IgD-negative memory B cell (primary cell): ENCODE results near the gene LSM14A. TPM values are rescaled to one million over a fixed set of nuclear protein-coding genes. Genes with fewer than 3 reads are reported as not detected.

Source experiments
- H3K27ac Mint-ChIP-seq, 3 donors: one replicate each; pipeline ENCODE4 v1.8.0; 2020 to 2022; ENCODE audit warnings: mild to moderate bottlenecking in 3 of 3, mixed read lengths in 3 of 3, moderate library complexity in 1 of 3
- H3K27me3 Mint-ChIP-seq: one replicate; pipeline ENCODE4 v1.8.0; 2021; ENCODE audit warnings: mixed read lengths
- H3K36me3 Mint-ChIP-seq: one replicate; pipeline ENCODE4 v1.8.0; 2020; ENCODE audit warnings: mild to moderate bottlenecking, mixed read lengths
- H3K4me1 Mint-ChIP-seq, 3 donors: one replicate each; pipeline ENCODE4 v1.8.0; 2020 to 2022; ENCODE audit warnings: mixed read lengths in 3 of 3, mild to moderate bottlenecking in 1 of 3
- H3K4me3 Mint-ChIP-seq, 4 donors: one replicate each; pipeline ENCODE4 v1.8.0; 2020 to 2022; ENCODE audit warnings: mild to moderate bottlenecking in 4 of 4, mixed read lengths in 4 of 4, moderate library complexity in 3 of 4
- H3K9me3 Mint-ChIP-seq, 3 donors: one replicate each; pipeline ENCODE4 v1.8.0; 2020 to 2021; ENCODE audit warnings: mixed read lengths in 3 of 3, mild to moderate bottlenecking in 1 of 3
- polyA plus RNA-seq: library from polyadenylated mRNA; unstranded; fragments of 300-500 nt; fragmentation: Illumina TruSeq; gene quantifications from one replicate; pipeline ENCODE4 v1.2.3, GENCODE V29; 2021

Gene LSM14A
- polyA plus RNA-seq, 1 donor from 2014 or later, result 154 TPM

DNA sequence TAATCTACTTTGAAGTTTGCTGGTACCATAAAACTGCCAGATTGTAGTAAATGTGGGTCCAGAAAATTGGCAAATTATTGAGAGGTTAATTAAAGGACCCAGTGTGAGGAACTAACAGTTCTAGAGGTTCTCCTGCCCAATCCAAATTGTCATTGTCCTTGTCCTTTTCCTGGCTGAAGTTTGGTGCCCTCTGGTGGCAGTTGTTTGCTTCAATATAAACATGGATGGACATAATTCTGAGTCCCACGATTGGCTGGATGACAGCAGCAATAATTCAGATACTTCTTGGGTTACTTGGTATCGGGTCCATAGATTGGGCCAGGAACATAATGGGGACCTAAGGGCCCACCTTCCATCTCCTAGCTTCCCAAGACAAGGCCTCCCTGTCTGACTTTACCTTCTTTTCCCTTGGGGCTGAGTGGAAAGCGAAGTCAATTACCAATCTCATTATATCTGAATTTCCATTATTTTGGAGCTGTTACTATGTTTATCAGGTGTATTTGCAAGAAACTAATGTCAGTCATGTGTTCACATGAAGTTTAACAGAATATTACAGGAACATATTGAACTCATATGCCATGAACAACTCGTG lies 48.3 kb downstream of the LSM14A start:
- Mint-ChIP-seq H3K9me3 (no peaks in the 10 kb centered on the region), H3K36me3 (peaks cover 13% of the 10 kb centered on the region), H3K27me3 (no peaks in the 10 kb centered on the region), H3K27ac (peak overlapping the region in 2 of 3 donors; percentile 15 to 85), H3K4me3 (no peak overlapping the region), H3K4me1 (peaks cover 10 to 20% (median 11%) of the 10 kb centered on the region in 3 donors)

GRCh38 chr19:34222386-34222785 lies 50.1 kb downstream of the LSM14A start:
- H3K9me3 Mint-ChIP-seq, result no peaks in the 10 kb centered on the region
- peaks cover 10 to 17% (median 11%) of the 10 kb centered on the region in 3 donors for H3K4me1 Mint-ChIP-seq
- H3K27ac Mint-ChIP-seq, result no peak overlapping the region
- peaks cover 17% of the 10 kb centered on the region for H3K36me3 Mint-ChIP-seq
- no peak overlapping the region for H3K4me3 Mint-ChIP-seq
- no peaks in the 10 kb centered on the region for H3K27me3 Mint-ChIP-seq

- Mint-ChIP-seq H3K27ac (no peak overlapping the region), H3K27me3 (no peaks in the 10 kb centered on the region), H3K36me3 (peaks cover 15% of the 10 kb centered on the region), H3K4me1 (peaks cover 0 to 6% (median 6%) of the 10 kb centered on the region in 3 donors), H3K9me3 (no peaks in the 10 kb centered on the region), H3K4me3 (peak overlapping the region in 1 of 4 donors; percentile 13)
Observed at GRCh38 chr19:34224996-34225658, 52.8 kb downstream of the LSM14A start.

GRCh38 chr19:34225659-34226015 lies 53.3 kb downstream of the LSM14A start:
- H3K9me3 Mint-ChIP-seq, result no peaks in the 10 kb centered on the region
- no peak overlapping the region for H3K27ac Mint-ChIP-seq
- no peak overlapping the region for H3K4me3 Mint-ChIP-seq
- peaks cover 0 to 3% (median 1%) of the 10 kb centered on the region in 3 donors for H3K4me1 Mint-ChIP-seq
- peaks cover 15% of the 10 kb centered on the region for H3K36me3 Mint-ChIP-seq
- H3K27me3 Mint-ChIP-seq, result no peaks in the 10 kb centered on the region

GRCh38 chr19:34226036-34226435 lies 53.7 kb downstream of the LSM14A start:
- Mint-ChIP-seq H3K27me3 (no peaks in the 10 kb centered on the region), H3K27ac (no peak overlapping the region), H3K4me1 (peaks cover 0 to 2% (median 1%) of the 10 kb centered on the region in 3 donors), H3K4me3 (no peak overlapping the region), H3K9me3 (no peaks in the 10 kb centered on the region), H3K36me3 (peaks cover 15% of the 10 kb centered on the region)

DNA sequence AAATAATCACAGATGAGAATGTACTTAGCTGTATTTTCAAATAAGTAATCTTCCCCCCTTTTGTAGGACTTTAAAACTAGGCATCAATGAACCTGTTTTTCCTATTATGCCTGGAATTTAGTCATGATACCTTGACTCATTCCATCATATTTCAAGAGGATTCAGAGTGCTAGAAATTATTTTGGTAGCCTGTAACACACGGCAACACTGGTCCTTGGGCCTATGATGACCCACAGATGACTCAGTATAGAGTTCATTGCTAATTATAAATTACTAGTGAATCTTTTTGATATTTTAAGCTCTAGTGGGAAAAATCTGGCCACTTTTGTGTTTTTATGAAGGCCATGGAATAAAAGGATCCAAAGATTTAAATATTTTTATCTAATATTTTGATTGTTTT lies 56.0 kb downstream of the LSM14A start:
- Mint-ChIP-seq H3K4me1 (peaks cover 4 to 7% (median 5%) of the 10 kb centered on the region in 3 donors), H3K27ac (no peak overlapping the region), H3K4me3 (no peak overlapping the region), H3K9me3 (no peaks in the 10 kb centered on the region), H3K36me3 (peaks cover 8% of the 10 kb centered on the region), H3K27me3 (no peaks in the 10 kb centered on the region)

GRCh38 chr19:34228762-34229161 lies 56.5 kb downstream of the LSM14A start:
- Mint-ChIP-seq H3K36me3 (peaks cover 8% of the 10 kb centered on the region), H3K4me1 (peaks cover 4 to 7% (median 5%) of the 10 kb centered on the region in 3 donors), H3K27me3 (no peaks in the 10 kb centered on the region), H3K9me3 (no peaks in the 10 kb centered on the region), H3K27ac (no peak overlapping the region), H3K4me3 (no peak overlapping the region)

DNA sequence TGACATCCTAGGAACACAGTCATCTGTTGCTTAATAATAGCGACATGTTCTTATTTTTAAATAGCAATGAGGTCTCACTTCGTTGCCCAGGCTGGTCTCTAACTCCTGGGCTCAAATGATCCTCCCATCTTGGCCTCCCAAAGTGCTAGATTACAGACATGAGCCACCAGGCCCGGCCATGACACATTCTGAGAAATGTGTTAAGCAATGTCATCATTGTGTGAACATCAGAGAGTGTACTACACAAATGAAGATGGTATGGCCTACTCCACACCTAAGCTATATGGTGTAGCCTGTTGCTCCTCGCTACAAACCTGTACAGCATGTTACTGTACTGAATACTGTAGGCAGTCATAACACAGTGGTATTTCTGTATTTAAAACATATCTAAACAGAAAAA lies 57.4 kb downstream of the LSM14A start:
- no peak overlapping the region for H3K27ac Mint-ChIP-seq
- peaks cover 4 to 7% (median 5%) of the 10 kb centered on the region in 3 donors for H3K4me1 Mint-ChIP-seq
- H3K4me3 Mint-ChIP-seq, result no peak overlapping the region
- H3K9me3 Mint-ChIP-seq, result no peaks in the 10 kb centered on the region
- H3K27me3 Mint-ChIP-seq, result no peaks in the 10 kb centered on the region
- peaks cover 8% of the 10 kb centered on the region for H3K36me3 Mint-ChIP-seq

GRCh38 chr19:34230820-34231219 lies 58.5 kb downstream of the LSM14A start:
- Mint-ChIP-seq H3K4me3 (no peak overlapping the region), H3K9me3 (no peaks in the 10 kb centered on the region), H3K27me3 (no peaks in the 10 kb centered on the region), H3K36me3 (peaks cover 6% of the 10 kb centered on the region), H3K27ac (no peak overlapping the region), H3K4me1 (peaks cover 5 to 7% (median 5%) of the 10 kb centered on the region in 3 donors)

DNA sequence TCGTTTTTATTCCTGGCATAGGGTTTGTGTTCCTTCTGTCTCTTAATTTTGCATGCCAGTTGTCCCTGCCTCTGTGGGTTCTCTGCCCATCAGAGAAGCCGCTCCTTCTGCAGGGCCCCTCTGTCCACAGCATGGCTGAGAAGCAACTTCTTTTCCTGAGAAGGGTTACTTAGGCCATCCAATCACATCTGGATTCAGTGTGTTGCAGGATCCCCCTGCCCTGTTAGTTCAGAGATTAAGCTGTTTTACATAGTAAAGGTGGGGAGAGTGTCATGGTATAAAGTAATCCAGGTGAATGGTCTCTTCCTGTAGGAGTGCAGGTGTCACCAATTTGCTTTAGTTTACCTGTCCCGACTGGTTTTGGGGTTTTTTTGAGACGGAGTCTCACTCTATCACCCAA lies 59.1 kb downstream of the LSM14A start:
- peaks cover 8% of the 10 kb centered on the region for H3K36me3 Mint-ChIP-seq
- H3K9me3 Mint-ChIP-seq, result no peaks in the 10 kb centered on the region
- H3K4me3 Mint-ChIP-seq, result peak overlapping the region in 1 of 4 donors; percentile 43
- no peaks in the 10 kb centered on the region for H3K27me3 Mint-ChIP-seq
- peaks cover 5 to 7% (median 5%) of the 10 kb centered on the region in 3 donors for H3K4me1 Mint-ChIP-seq
- H3K27ac Mint-ChIP-seq, result peak overlapping the region in 1 of 3 donors; percentile 50

DNA sequence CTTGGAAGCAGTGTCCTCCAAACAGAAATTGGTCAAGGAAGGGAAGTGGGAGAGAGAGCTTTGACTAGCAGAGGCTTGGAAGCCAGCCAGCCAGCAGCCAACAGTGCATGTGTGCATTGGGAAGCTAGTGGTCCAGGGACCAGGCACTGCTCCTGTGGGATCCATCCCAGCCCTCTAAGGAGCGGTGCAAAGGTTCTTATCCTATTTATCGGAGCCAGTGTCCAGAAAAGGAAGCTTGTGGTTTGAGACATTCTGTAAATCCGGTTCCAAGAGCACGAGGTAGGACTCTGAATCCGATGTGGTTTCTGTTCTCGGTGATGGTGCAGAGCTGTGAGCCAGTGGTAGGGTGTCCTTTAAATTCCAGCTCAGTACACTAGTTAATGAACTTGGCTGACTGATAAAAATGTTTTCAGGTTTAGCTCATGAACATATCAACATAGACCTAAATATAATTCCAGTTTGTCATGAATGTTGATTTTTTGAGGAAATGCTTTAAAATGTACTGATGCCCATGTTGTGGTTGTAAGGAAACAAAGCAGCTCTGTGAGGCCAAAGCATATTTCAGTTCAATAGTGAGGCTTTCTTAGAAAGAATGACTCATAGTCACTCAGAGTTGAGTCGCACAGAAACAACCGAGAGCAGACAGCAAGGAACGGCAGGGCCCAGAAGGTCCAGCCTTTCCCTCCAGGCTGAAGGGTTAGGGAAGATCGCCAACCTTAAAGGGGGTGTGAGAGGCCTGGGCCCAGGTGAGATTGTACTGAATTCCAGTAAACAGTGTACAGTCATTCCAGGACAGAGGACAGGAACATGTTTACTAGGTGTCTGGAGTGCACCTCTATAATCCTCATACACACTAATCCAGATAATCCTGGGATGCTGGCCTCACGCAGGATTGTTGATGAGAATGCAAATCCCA lies 60.5 kb downstream of the LSM14A start:
- no peaks in the 10 kb centered on the region for H3K9me3 Mint-ChIP-seq
- peak overlapping the region in 1 of 4 donors; percentile 11 for H3K4me3 Mint-ChIP-seq
- H3K27me3 Mint-ChIP-seq, result no peaks in the 10 kb centered on the region
- H3K4me1 Mint-ChIP-seq, result peaks cover 5 to 12% (median 6%) of the 10 kb centered on the region in 3 donors
- H3K27ac Mint-ChIP-seq, result peak overlapping the region in 1 of 3 donors; percentile 59
- peaks cover 3% of the 10 kb centered on the region for H3K36me3 Mint-ChIP-seq

DNA sequence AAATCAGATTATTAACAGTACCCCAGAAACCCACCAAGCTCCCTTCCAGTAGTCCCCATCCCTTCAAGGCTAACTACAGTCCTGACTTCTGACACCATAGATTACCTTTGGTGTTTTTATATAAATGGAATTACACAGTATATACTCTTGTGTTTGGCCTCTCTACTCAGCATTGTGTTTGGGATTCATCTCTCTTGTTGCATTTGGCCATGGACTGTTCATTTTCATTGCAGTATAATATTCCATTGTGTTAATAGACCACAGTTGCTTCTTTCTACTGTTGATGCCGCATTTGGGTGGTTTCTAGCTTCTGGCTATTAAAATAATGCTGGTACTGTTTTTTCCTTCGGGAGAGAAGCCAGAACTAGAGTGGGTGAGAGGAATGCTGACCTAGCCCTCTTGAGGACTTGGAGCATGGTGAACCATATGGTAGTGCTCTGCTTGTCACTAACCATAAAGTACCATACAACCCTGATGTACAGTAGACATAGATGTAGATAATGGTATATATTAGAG lies 63.2 kb downstream of the LSM14A start:
- Mint-ChIP-seq H3K27ac (no peak overlapping the region), H3K9me3 (no peaks in the 10 kb centered on the region), H3K4me1 (peaks cover 5 to 12% (median 6%) of the 10 kb centered on the region in 3 donors), H3K4me3 (no peak overlapping the region), H3K36me3 (peaks cover 3% of the 10 kb centered on the region), H3K27me3 (no peaks in the 10 kb centered on the region)

GRCh38 chr19:34236035-34236987 lies 64.0 kb downstream of the LSM14A start:
- Mint-ChIP-seq H3K4me3 (no peak overlapping the region), H3K9me3 (no peaks in the 10 kb centered on the region), H3K36me3 (peaks cover 3% of the 10 kb centered on the region), H3K4me1 (peaks cover 3 to 12% (median 5%) of the 10 kb centered on the region in 3 donors), H3K27ac (no peak overlapping the region), H3K27me3 (no peaks in the 10 kb centered on the region)

DNA sequence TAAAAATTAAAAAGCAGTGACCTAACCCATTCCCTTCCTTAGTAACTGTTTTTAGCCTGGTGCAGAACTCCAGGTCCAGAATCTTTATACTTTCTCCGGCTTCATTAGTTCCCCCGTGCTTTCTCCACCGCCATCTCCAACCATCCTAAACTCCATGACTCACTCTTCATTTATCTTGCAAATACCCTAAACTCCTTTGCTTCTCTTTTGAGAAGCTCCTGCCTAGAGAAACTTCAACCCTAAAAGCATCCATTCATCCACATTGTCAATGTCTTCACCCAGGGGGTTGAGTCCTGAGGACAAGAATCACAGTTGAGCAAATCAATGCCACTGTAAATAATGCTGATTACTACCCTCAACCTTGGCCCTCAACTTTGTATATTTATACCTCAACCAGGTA lies 65.0 kb downstream of the LSM14A start:
- no peak overlapping the region for H3K4me3 Mint-ChIP-seq
- H3K4me1 Mint-ChIP-seq, result peaks cover 4 to 10% (median 7%) of the 10 kb centered on the region in 3 donors
- H3K27me3 Mint-ChIP-seq, result no peaks in the 10 kb centered on the region
- H3K36me3 Mint-ChIP-seq, result peaks cover 6% of the 10 kb centered on the region
- H3K27ac Mint-ChIP-seq, result peak overlapping the region in 1 of 3 donors; percentile 96
- H3K9me3 Mint-ChIP-seq, result no peaks in the 10 kb centered on the region
